ENCODE results near the gene SPRY4. TPM values are rescaled to one million over a fixed set of nuclear protein-coding genes. Genes with fewer than 3 reads are reported as not detected.

Gene SPRY4
- total RNA-seq, 1 donor from 2014 or later = 15.6 TPM

- H3K27ac Mint-ChIP-seq (ENCODE audit: unreplicated experiment) = no peak overlapping the region
- TF ChIP-seq, protein P1, sequence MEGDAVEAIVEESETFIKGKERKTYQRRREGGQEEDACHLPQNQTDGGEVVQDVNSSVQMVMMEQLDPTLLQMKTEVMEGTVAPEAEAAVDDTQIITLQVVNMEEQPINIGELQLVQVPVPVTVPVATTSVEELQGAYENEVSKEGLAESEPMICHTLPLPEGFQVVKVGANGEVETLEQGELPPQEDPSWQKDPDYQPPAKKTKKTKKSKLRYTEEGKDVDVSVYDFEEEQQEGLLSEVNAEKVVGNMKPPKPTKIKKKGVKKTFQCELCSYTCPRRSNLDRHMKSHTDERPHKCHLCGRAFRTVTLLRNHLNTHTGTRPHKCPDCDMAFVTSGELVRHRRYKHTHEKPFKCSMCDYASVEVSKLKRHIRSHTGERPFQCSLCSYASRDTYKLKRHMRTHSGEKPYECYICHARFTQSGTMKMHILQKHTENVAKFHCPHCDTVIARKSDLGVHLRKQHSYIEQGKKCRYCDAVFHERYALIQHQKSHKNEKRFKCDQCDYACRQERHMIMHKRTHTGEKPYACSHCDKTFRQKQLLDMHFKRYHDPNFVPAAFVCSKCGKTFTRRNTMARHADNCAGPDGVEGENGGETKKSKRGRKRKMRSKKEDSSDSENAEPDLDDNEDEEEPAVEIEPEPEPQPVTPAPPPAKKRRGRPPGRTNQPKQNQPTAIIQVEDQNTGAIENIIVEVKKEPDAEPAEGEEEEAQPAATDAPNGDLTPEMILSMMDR (IDR thresholded peaks at IDR 0.05) = no peak
- H3K9me3 Mint-ChIP-seq (ENCODE audit: unreplicated experiment) = no peaks in the 10 kb centered on the region
- H3K27me3 Mint-ChIP-seq (ENCODE audit: unreplicated experiment) = no peaks in the 10 kb centered on the region
- peaks cover 23% of the 10 kb centered on the region for H3K36me3 Mint-ChIP-seq (ENCODE audit: unreplicated experiment)
- DNase-seq (ENCODE audit: extremely low spot score, unreplicated experiment) = no peak
- H3K4me3 Mint-ChIP-seq (ENCODE audit: unreplicated experiment) = no peak overlapping the region
- H3K4me1 Mint-ChIP-seq (ENCODE audit: unreplicated experiment) = peaks cover 38% of the 10 kb centered on the region
Observed at GRCh38 chr5:142315096-142315900, 9.5 kb downstream of the SPRY4 start.

DNA sequence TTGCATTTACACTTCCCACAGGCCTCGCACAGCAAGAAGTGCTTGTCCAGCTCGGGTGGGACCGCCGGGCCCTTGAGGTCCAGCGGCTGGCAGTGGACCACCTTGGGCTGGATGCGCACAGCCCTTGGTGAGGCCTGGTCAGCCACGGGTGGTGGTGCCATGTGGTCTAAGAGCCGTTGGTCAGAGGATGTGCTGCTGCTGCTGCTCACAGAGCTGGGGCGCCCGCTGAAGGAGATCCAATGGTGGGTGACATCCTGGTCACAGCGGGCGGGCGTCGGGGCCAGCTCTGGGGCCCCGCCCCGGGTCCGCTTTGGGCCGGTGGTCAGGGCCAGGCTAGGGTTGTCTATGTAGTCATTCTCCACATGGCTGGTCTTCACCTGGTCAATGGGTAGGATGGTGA is 10.2 kb downstream of the SPRY4 start:
- Mint-ChIP-seq H3K9me3 (ENCODE audit: unreplicated experiment) (no peaks in the 10 kb centered on the region), H3K27ac (ENCODE audit: unreplicated experiment) (no peak overlapping the region), H3K36me3 (ENCODE audit: unreplicated experiment) (peaks cover 23% of the 10 kb centered on the region), H3K27me3 (ENCODE audit: unreplicated experiment) (no peaks in the 10 kb centered on the region), H3K4me3 (ENCODE audit: unreplicated experiment) (no peak overlapping the region), H3K4me1 (ENCODE audit: unreplicated experiment) (peaks cover 33% of the 10 kb centered on the region)
- no peak for DNase-seq (ENCODE audit: extremely low spot score, unreplicated experiment)
- TF ChIP-seq, protein P1 (IDR thresholded peaks at IDR 0.05) = no peak

- H3K27ac Mint-ChIP-seq (ENCODE audit: unreplicated experiment) = no peak overlapping the region
- no peaks in the 10 kb centered on the region for H3K27me3 Mint-ChIP-seq (ENCODE audit: unreplicated experiment)
- TF ChIP-seq, protein P1 (IDR thresholded peaks at IDR 0.05) = no peak
- H3K4me1 Mint-ChIP-seq (ENCODE audit: unreplicated experiment) = peaks cover 28% of the 10 kb centered on the region
- DNase-seq (ENCODE audit: extremely low spot score, unreplicated experiment) = no peak
- H3K9me3 Mint-ChIP-seq (ENCODE audit: unreplicated experiment) = no peaks in the 10 kb centered on the region
- peaks cover 23% of the 10 kb centered on the region for H3K36me3 Mint-ChIP-seq (ENCODE audit: unreplicated experiment)
- no peak overlapping the region for H3K4me3 Mint-ChIP-seq (ENCODE audit: unreplicated experiment)
Observed at GRCh38 chr5:142314109-142314508, 10.7 kb downstream of the SPRY4 start.

DNA sequence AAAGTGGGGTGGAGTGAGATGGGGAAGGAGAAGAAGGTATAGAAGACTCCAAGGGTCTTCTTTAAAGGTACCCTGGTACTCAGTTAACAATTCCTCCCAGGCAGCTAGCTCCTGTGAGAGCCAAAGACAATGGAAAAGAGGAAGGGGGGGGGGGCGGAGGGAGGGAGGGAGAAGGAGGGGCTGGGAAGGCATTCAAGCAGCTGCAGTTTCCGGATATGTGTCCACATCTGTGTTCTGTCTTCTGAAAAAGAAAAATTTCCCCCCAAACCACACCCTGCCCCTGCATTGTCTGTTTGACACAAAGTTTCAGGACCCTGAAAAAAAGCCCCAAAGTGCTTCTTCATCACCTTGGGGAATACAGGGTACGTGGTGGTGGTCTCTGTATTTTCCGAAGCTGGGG is 11.1 kb downstream of the SPRY4 start:
- TF ChIP-seq, protein P1 (IDR thresholded peaks at IDR 0.05) = no peak
- no peak for DNase-seq (ENCODE audit: extremely low spot score, unreplicated experiment)
- Mint-ChIP-seq H3K27ac (ENCODE audit: unreplicated experiment) (no peak overlapping the region), H3K36me3 (ENCODE audit: unreplicated experiment) (peaks cover 23% of the 10 kb centered on the region), H3K4me1 (ENCODE audit: unreplicated experiment) (peaks cover 24% of the 10 kb centered on the region), H3K27me3 (ENCODE audit: unreplicated experiment) (no peaks in the 10 kb centered on the region), H3K9me3 (ENCODE audit: unreplicated experiment) (no peaks in the 10 kb centered on the region), H3K4me3 (ENCODE audit: unreplicated experiment) (no peak overlapping the region)

DNA sequence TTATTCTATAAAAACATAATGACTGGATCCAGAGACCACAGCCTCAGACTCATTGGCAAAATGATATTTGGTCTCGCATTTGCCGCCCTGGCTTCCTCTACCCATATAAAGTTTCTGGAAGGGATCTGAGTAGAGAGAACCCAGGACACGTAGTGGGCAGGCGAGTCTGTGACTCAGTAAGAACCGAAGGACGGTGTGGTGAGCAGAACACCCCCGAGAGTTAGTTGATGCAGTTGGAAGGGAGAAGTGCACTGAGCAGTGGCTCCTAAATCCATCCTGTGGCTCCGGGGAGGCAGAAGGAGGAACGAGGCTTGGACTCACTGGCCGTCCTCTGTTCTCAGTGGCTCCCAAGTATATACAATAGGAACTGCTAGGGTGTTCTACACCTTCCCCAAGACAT is 11.5 kb downstream of the SPRY4 start:
- TF ChIP-seq, protein P1 (IDR thresholded peaks at IDR 0.05) = no peak
- Mint-ChIP-seq H3K27ac (ENCODE audit: unreplicated experiment) (no peak overlapping the region), H3K4me1 (ENCODE audit: unreplicated experiment) (peaks cover 24% of the 10 kb centered on the region)

More for the DNA sequence above, 11.5 kb downstream of the SPRY4 start:
- Mint-ChIP-seq H3K4me3 (ENCODE audit: unreplicated experiment) (no peak overlapping the region), H3K27me3 (ENCODE audit: unreplicated experiment) (no peaks in the 10 kb centered on the region), H3K9me3 (ENCODE audit: unreplicated experiment) (no peaks in the 10 kb centered on the region), H3K36me3 (ENCODE audit: unreplicated experiment) (peaks cover 23% of the 10 kb centered on the region)
- DNase-seq (ENCODE audit: extremely low spot score, unreplicated experiment) = no peak
